Sigmoid colon (tissue), 7 donors: ENCODE results near the gene PPP3R1. TPM values are rescaled to one million over a fixed set of nuclear protein-coding genes. Genes with fewer than 3 reads are reported as not detected.

Source experiments
- DNase-seq: peaks from one replicate; pipeline ENCODE4 v3.0.0-alpha.2; 2019
- H3K27ac ChIP-seq, 4 donors: fragments of 200-600 bp; sonication (generic); one replicate each; pipeline ENCODE4 v1.5.1; 2016 to 2019; ENCODE audit warnings: mild to moderate bottlenecking in 1 of 4
- H3K27me3 ChIP-seq, 3 donors: fragments of 200-600 bp; sonication (generic); one replicate each; pipeline ENCODE4 v1.5.1; 2019; ENCODE audit warnings: mild to moderate bottlenecking in 1 of 3
- H3K36me3 ChIP-seq, 4 donors: fragments of 200-600 bp; sonication (generic); one replicate each; pipeline ENCODE4 v1.5.1; 2016 to 2019
- H3K4me1 ChIP-seq, 4 donors: fragments of 200-600 bp; sonication (generic); one replicate each; pipeline ENCODE4 v1.5.1; 2017 to 2019
- H3K4me3 ChIP-seq, 4 donors: fragments of 200-600 bp; sonication (generic); one replicate each; pipeline ENCODE4 v1.5.1; 2017 to 2019; ENCODE audit warnings: mild to moderate bottlenecking in 2 of 4, moderate library complexity in 1 of 4
- H3K9me3 ChIP-seq, 4 donors: fragments of 200-600 bp in 3 of 4; sonication (generic) in 3 of 4; one replicate each; pipeline versions ENCODE4 v1.5.1 to v1.6.1; 2013 to 2019
- EP300 ChIP-seq, 4 donors: sonication (generic); formaldehyde crosslinking; IDR thresholded peaks; one replicate each; pipeline ENCODE4 v1.6.1; 2017; ENCODE audit warnings: antibody characterized with exemption in 4 of 4
- POLR2A ChIP-seq, 2 donors: fragments of 450-650 bp; IDR thresholded peaks; one replicate each; pipeline ENCODE4 v1.6.1; 2016; ENCODE audit warnings: antibody characterized with exemption in 2 of 2, mild to moderate bottlenecking in 2 of 2, moderate library complexity in 2 of 2
- POLR2AphosphoS5 ChIP-seq, 4 donors: sonication (generic); formaldehyde crosslinking; IDR thresholded peaks; one replicate each; pipeline ENCODE4 v1.6.1; 2017; ENCODE audit warnings: antibody characterized with exemption in 4 of 4
- WGBS, 2 donors: extraction: QIAGEN DNeasy Blood & Tissue Kit; methylation state at CpG; one replicate each; pipeline ENCODE4 v1.1.7; 2013; 5-methylcytosine and 5-hydroxymethylcytosine counted together
- intact Hi-C: fragments of 100-400 bp; cut with DNase I; formaldehyde crosslinking; loops from one replicate; pipeline ENCODE4 v1.15.1; 2023
- polyA plus RNA-seq, 3 donors: library from polyadenylated mRNA; stranded (reverse); fragments of 200-250 nt; gene quantifications; one replicate each; pipeline ENCODE4 v1.2.3, GENCODE V29; 2013
- total RNA-seq, 4 donors: library from RNA; depleted of rRNA; stranded (reverse); fragments of >200 nt; gene quantifications; one replicate each; pipeline ENCODE4 v1.1.0, GENCODE V29; 2016
- TF ChIP-seq, protein P1 (sequence below), 4 experiments: fragments of 450-650 bp in 3 of 4; fragments of 200-600 bp in 1 of 4; IDR thresholded peaks; one replicate each; pipeline ENCODE4 v1.5.1; 2016 to 2019; ENCODE audit warnings: antibody characterized with exemption in 4 of 4, mild to moderate bottlenecking in 3 of 4, moderate library complexity in 2 of 4
- donor health status: healthy with polysubstance abuse.
- donor health status: Bipolar disorder and iron deficiency.
- donor health status: healthy.

PPP3R1 gene
- total and polyA plus RNA-seq, 7 donors: 17.4 to 38.5 (median 28.8) TPM

DNA sequence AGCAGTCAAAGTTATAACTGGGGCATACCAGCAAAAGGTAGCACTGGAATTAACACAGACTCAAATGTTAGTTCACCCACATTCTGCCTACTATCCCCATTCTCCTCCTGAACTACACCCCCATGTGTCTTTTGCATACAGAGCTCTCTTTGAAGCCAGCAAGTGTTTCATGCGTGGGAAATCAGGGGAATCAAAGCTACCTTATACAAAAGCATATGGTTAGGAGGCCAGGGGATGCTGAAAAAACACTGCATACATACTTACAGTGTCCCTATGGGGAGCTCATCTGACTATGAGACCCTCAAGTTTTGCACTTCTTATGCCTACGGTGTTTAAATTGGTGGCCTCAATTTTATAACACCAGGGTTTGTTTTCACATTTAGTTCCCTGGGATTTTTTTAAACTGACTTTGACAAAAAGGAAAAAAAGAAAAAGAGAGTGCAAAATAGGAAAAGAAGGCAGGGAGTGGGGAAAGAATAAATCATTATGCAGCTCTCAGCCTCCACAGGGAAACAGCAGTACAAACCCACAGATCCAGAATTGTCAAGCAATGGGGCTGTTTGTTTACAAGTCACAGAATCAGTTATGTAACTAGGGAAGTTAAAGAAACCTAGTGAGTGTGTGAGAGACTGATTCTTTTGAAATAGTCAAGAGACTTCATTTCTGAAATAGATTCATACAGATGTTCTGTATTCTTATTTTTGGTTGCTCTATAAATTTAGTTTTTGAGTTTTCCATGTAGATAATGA lies 20.1 kb upstream of the PPP3R1 start:
- intact Hi-C loops: no loop called here
- H3K27ac ChIP-seq: no peak overlapping the region

DNA sequence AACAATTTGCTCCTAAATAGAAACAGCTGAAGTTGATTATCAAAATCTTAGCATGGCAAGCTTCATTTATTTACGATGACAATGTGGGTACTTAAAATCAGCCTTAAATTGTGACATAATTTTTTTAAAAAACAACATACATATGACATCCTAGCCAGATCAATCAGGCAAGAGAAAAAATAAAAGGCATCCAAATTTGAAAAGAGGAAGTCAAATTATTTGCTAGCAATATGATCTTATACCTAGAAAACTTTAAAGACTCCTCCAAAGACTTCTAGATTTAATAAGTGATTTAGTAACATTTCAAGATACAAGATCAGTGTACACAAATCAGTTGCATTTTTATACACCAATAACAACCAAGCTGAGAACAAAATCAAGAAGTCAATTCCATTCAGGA lies 14.3 kb upstream of the PPP3R1 start:
- H3K27ac ChIP-seq: no peak overlapping the region
- WGBS, 2 donors: 95 to 99% methylated on average over 1 of the region's 1 CpG
- H3K9me3 ChIP-seq: no peaks in the 10 kb centered on the region
- no peaks in the 10 kb centered on the region for H3K27me3 ChIP-seq
- no peak for DNase-seq
- intact Hi-C loops: no loop called here
- no peaks in the 10 kb centered on the region for H3K4me1 ChIP-seq
- no peak overlapping the region for H3K4me3 ChIP-seq
- TF ChIP-seq, protein P1, sequence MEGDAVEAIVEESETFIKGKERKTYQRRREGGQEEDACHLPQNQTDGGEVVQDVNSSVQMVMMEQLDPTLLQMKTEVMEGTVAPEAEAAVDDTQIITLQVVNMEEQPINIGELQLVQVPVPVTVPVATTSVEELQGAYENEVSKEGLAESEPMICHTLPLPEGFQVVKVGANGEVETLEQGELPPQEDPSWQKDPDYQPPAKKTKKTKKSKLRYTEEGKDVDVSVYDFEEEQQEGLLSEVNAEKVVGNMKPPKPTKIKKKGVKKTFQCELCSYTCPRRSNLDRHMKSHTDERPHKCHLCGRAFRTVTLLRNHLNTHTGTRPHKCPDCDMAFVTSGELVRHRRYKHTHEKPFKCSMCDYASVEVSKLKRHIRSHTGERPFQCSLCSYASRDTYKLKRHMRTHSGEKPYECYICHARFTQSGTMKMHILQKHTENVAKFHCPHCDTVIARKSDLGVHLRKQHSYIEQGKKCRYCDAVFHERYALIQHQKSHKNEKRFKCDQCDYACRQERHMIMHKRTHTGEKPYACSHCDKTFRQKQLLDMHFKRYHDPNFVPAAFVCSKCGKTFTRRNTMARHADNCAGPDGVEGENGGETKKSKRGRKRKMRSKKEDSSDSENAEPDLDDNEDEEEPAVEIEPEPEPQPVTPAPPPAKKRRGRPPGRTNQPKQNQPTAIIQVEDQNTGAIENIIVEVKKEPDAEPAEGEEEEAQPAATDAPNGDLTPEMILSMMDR (IDR thresholded peaks at IDR 0.05): no peak
- no peak for TF ChIP-seq POLR2A (IDR thresholded peaks at IDR 0.05)
- no peak for TF ChIP-seq POLR2AphosphoS5 (IDR thresholded peaks at IDR 0.05)
- H3K36me3 ChIP-seq: no peaks in the 10 kb centered on the region

More for the DNA sequence above, 20.1 kb upstream of the PPP3R1 start:
- H3K36me3 ChIP-seq: no peaks in the 10 kb centered on the region
- DNase-seq: no peak
- no peak overlapping the region for H3K4me3 ChIP-seq
- H3K4me1 ChIP-seq: no peaks in the 10 kb centered on the region
- H3K9me3 ChIP-seq: no peaks in the 10 kb centered on the region
- no peaks in the 10 kb centered on the region for H3K27me3 ChIP-seq
- 70 to 79% methylated on average over 2 of the region's 2 CpGs for WGBS, 2 donors
- no peak for TF ChIP-seq POLR2A (IDR thresholded peaks at IDR 0.05)
- TF ChIP-seq EP300 (IDR thresholded peaks at IDR 0.05): no peak
- TF ChIP-seq POLR2AphosphoS5 (IDR thresholded peaks at IDR 0.05): no peak
- TF ChIP-seq, protein P1 (IDR thresholded peaks at IDR 0.05): no peak

DNA sequence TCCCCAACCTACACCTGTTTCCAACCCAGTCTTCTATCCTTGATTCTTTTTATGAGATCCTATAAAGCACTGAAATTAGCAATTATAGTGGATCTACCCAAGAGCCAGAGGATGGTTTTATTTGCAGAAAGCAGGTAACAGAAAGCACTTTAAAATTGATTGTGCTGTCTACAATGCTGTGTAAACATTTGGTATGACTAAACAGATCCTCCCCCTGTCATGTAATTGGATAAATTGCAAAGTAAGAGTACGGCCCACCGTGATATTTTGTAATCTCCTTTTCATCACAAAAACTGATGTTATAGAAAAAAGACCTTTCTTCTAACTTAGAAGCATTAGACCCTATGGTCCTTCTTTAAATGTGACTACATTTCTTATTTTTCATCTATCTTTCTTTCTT lies 11.3 kb upstream of the PPP3R1 start:
- no peaks in the 10 kb centered on the region for H3K27me3 ChIP-seq
- no peak overlapping the region for H3K4me3 ChIP-seq
- intact Hi-C loops: no loop called here
- WGBS, 2 donors: 25 to 72% methylated on average over 2 of the region's 2 CpGs
- no peaks in the 10 kb centered on the region for H3K9me3 ChIP-seq
- H3K36me3 ChIP-seq: no peaks in the 10 kb centered on the region
- TF ChIP-seq, protein P1 (IDR thresholded peaks at IDR 0.05): no peak
- TF ChIP-seq EP300 (IDR thresholded peaks at IDR 0.05) (no peak), POLR2A (IDR thresholded peaks at IDR 0.05) (no peak), POLR2AphosphoS5 (IDR thresholded peaks at IDR 0.05) (no peak)
- H3K4me1 ChIP-seq: no peaks in the 10 kb centered on the region
- H3K27ac ChIP-seq: no peak overlapping the region
- no peak for DNase-seq

DNA sequence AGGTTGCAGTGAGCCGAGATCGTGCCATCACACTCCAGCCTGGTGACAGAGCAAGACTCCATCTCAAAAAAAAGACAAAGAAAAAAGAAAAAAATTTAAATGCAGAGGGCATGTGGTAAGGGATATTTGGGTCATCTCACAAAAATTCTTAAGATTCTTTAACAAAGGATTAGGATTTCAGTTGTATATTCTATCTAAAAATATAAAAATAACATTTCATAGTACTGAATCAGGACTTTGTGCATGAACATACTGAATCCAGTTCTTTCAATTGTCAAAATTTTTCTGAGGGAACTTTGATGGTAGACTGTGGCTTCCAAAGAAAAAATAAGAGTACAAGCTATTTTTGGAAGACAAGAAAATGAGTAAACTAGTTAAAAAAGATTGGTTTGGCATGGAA lies 6.5 kb upstream of the PPP3R1 start:
- Histone ChIP-seq H3K27ac (no peak overlapping the region), H3K27me3 (no peaks in the 10 kb centered on the region), H3K36me3 (no peaks in the 10 kb centered on the region), H3K9me3 (no peaks in the 10 kb centered on the region), H3K4me1 (peaks cover 0 to 7% (median 2%) of the 10 kb centered on the region in 4 donors), H3K4me3 (no peak overlapping the region)
- 94 to 96% methylated on average over 2 of the region's 2 CpGs for WGBS, 2 donors
- intact Hi-C loops: loop anchor here (10.0 kb wide), 1 partner anchor 186 kb away; no protein-coding TSS in a partner anchor
- TF ChIP-seq, protein P1 (IDR thresholded peaks at IDR 0.05): no peak
- TF ChIP-seq POLR2A (IDR thresholded peaks at IDR 0.05): no peak
- TF ChIP-seq POLR2AphosphoS5 (IDR thresholded peaks at IDR 0.05): no peak
- TF ChIP-seq EP300 (IDR thresholded peaks at IDR 0.05): no peak
- no peak for DNase-seq
